ENCODE results near the gene APCDD1L. TPM values are rescaled to one million over a fixed set of nuclear protein-coding genes. Genes with fewer than 3 reads are reported as not detected.

The APCDD1L gene
- total and polyA plus RNA-seq, 11 donors, result 0.24 to 1.1 (median 0.60) TPM; not detected in 2

- Histone ChIP-seq H3K9me3 (no peaks in the 10 kb centered on the region), H3K4me1 (no peaks in the 10 kb centered on the region), H3K27me3 (peaks cover 0 to 28% (median 8%) of the 10 kb centered on the region in 9 donors), H3K27ac (no peak overlapping the region), H3K4me3 (no peak overlapping the region), H3K36me3 (no peaks in the 10 kb centered on the region)
- TF ChIP-seq CTCF (IDR thresholded peaks at IDR 0.05) (no peak), POLR2A (IDR thresholded peaks at IDR 0.05) (no peak)
- ATAC-seq (no peak), DNase-seq (no peak)
- intact Hi-C loops (cut with DNase I), result loop anchor here in 1 of 10 donors (5.0 kb wide), 1 partner anchor 316 kb away; no protein-coding TSS in a partner anchor
- 65 to 74% (median 72%) methylated on average over 11 of the region's 11 CpGs for WGBS, 4 donors
Measured at GRCh38 chr20:58547623-58548475, 32.6 kb upstream of the APCDD1L start.

GRCh38 chr20:58546756-58547622 lies 31.8 kb upstream of the APCDD1L start:
- Histone ChIP-seq H3K4me1 (no peaks in the 10 kb centered on the region), H3K4me3 (no peak overlapping the region), H3K27me3 (peaks cover 0 to 28% (median 8%) of the 10 kb centered on the region in 9 donors), H3K27ac (no peak overlapping the region), H3K36me3 (no peaks in the 10 kb centered on the region), H3K9me3 (no peaks in the 10 kb centered on the region)
- TF ChIP-seq CTCF (IDR thresholded peaks at IDR 0.05) (no peak), POLR2A (IDR thresholded peaks at IDR 0.05) (no peak)
- WGBS, 4 donors, result 28 to 40% (median 35%) methylated on average over 12 to 19 of the region's 19 CpGs
- intact Hi-C loops (cut with DNase I), result loop anchor here in 1 of 10 donors (5.0 kb wide), 1 partner anchor 315 kb away; no protein-coding TSS in a partner anchor
- DNase-seq (no peak), ATAC-seq (no peak)

- DNase-seq (no peak), ATAC-seq (no peak)
- intact Hi-C loops (cut with DNase I), result loop anchor here in 1 of 10 donors (5.0 kb wide), 1 partner anchor 314 kb away; no protein-coding TSS in a partner anchor
- no peaks in the 10 kb centered on the region for H3K9me3 ChIP-seq
- WGBS, 4 donors, result 82 to 88% (median 86%) methylated on average over 5 of the region's 5 CpGs
- H3K27me3 ChIP-seq, result peaks cover 0 to 28% (median 8%) of the 10 kb centered on the region in 9 donors
- H3K36me3 ChIP-seq, result no peaks in the 10 kb centered on the region
- no peak for TF ChIP-seq CTCF (IDR thresholded peaks at IDR 0.05)
- no peak for TF ChIP-seq POLR2A (IDR thresholded peaks at IDR 0.05)
- no peaks in the 10 kb centered on the region for H3K4me1 ChIP-seq
- no peak overlapping the region for H3K4me3 ChIP-seq
- no peak overlapping the region for H3K27ac ChIP-seq
Measured at GRCh38 chr20:58546416-58546711, 31.2 kb upstream of the APCDD1L start.

All from heart left ventricle (tissue), 16 donors.